ENCODE measurements around the gene EPS8L2. TPM values are rescaled to one million over a fixed set of nuclear protein-coding genes. Genes with fewer than 3 reads are reported as not detected.

Gene EPS8L2
- total RNA-seq, 4 donors from 2014 or later, result 5.6 to 31.6 (median 24.9) TPM

GRCh38 chr11:706957-707816 lies 1.2 kb downstream of the EPS8L2 start:
- Histone ChIP-seq H3K36me3 (peaks cover 0 to 24% (median 14%) of the 10 kb centered on the region in 4 donors), H3K9me3 (no peaks in the 10 kb centered on the region), H3K4me1 (peaks cover 24 to 69% (median 58%) of the 10 kb centered on the region in 4 donors), H3K27ac (replicated peaks in 1 of 4) (peak overlapping the region; percentile 68 to 89 (median 78)), H3K4me3 (peak overlapping the region; percentile 56 to 79 (median 62)), H3K27me3 (peaks cover 0 to 56% (median 0%) of the 10 kb centered on the region in 4 donors)
- no peak for DNase-seq (ENCODE audit: extremely low spot score)
- 52% methylated on average over 10 of the region's 30 CpGs for WGBS
- intact Hi-C loops (cut with DNase I), result no loop called here
- TF ChIP-seq CTCF (IDR thresholded peaks at IDR 0.05) (no peak), POLR2AphosphoS5 (IDR thresholded peaks at IDR 0.05) (no peak), POLR2A (IDR thresholded peaks at IDR 0.05; ENCODE audit: low read depth) (no peak), EP300 (IDR thresholded peaks at IDR 0.05) (no peak)

GRCh38 chr11:707817-708420 lies 1.9 kb downstream of the EPS8L2 start:
- Histone ChIP-seq H3K36me3 (peaks cover 0 to 16% (median 8%) of the 10 kb centered on the region in 4 donors), H3K9me3 (no peaks in the 10 kb centered on the region), H3K4me3 (no peak overlapping the region), H3K27ac (replicated peaks in 1 of 4) (peak overlapping the region; percentile 68 to 89 (median 78)), H3K4me1 (peaks cover 24 to 62% (median 52%) of the 10 kb centered on the region in 4 donors), H3K27me3 (peaks cover 0 to 62% (median 0%) of the 10 kb centered on the region in 4 donors)
- no peak for DNase-seq (ENCODE audit: extremely low spot score)
- TF ChIP-seq CTCF (IDR thresholded peaks at IDR 0.05) (no peak), POLR2AphosphoS5 (IDR thresholded peaks at IDR 0.05) (no peak), POLR2A (IDR thresholded peaks at IDR 0.05; ENCODE audit: low read depth) (no peak), EP300 (IDR thresholded peaks at IDR 0.05) (no peak)
- WGBS, result 79% methylated on average over 8 of the region's 16 CpGs
- intact Hi-C loops (cut with DNase I), result no loop called here

GRCh38 chr11:708511-708910 lies 2.5 kb downstream of the EPS8L2 start:
- Histone ChIP-seq H3K9me3 (no peaks in the 10 kb centered on the region), H3K4me3 (no peak overlapping the region), H3K27me3 (peaks cover 0 to 66% (median 0%) of the 10 kb centered on the region in 4 donors), H3K27ac (replicated peaks in 1 of 4) (no peak overlapping the region), H3K4me1 (peaks cover 24 to 56% (median 48%) of the 10 kb centered on the region in 4 donors), H3K36me3 (peaks cover 0 to 15% (median 5%) of the 10 kb centered on the region in 4 donors)
- DNase-seq (ENCODE audit: extremely low spot score), result no peak
- WGBS, result 82% methylated on average over 2 of the region's 7 CpGs
- intact Hi-C loops (cut with DNase I), result no loop called here
- TF ChIP-seq EP300 (IDR thresholded peaks at IDR 0.05), result no peak
- no peak for TF ChIP-seq POLR2A (IDR thresholded peaks at IDR 0.05; ENCODE audit: low read depth)
- TF ChIP-seq POLR2AphosphoS5 (IDR thresholded peaks at IDR 0.05), result no peak
- no peak for TF ChIP-seq CTCF (IDR thresholded peaks at IDR 0.05)

- H3K4me3 ChIP-seq, result no peak overlapping the region
- TF ChIP-seq EP300 (IDR thresholded peaks at IDR 0.05), result no peak
- no peak for TF ChIP-seq CTCF (IDR thresholded peaks at IDR 0.05)
- no peak for TF ChIP-seq POLR2A (IDR thresholded peaks at IDR 0.05; ENCODE audit: low read depth)
- no peak for TF ChIP-seq POLR2AphosphoS5 (IDR thresholded peaks at IDR 0.05)
- H3K27me3 ChIP-seq, result peaks cover 0 to 66% (median 0%) of the 10 kb centered on the region in 4 donors
- H3K9me3 ChIP-seq, result no peaks in the 10 kb centered on the region
- peak overlapping the region in 1 of 4 donors; percentile 69 for H3K27ac ChIP-seq (replicated peaks in 1 of 4)
- peaks cover 24 to 54% (median 46%) of the 10 kb centered on the region in 4 donors for H3K4me1 ChIP-seq
- peaks cover 0 to 7% (median 2%) of the 10 kb centered on the region in 4 donors for H3K36me3 ChIP-seq
- 76% methylated on average over 5 of the region's 27 CpGs for WGBS
- intact Hi-C loops (cut with DNase I), result no loop called here
- DNase-seq (ENCODE audit: extremely low spot score), result no peak
Measured at GRCh38 chr11:709109-709997, 3.3 kb downstream of the EPS8L2 start.
